GM18520 (cell line): Measurements from ENCODE around the gene TPMT.
"Not testable (repeated sequence)": the region's sequence is repeated elsewhere in the genome, so short reads cannot be mapped to it uniquely, and the experiment has no call there.

Experiments
- ATAC-seq: cut with Tn5 transposase; IDR thresholded peaks from one replicate; pipeline ENCODE4 v1.9.1; 2021; ENCODE audit not compliant: unreplicated experiment

Gene TPMT

GRCh38 chr6:18154507-18155149 is at the start of gene TPMT:
TSS of gene TPMT (minus strand) at chr6:18155077. CDS start at chr6:18149127, 5,950 bp downstream.
- ATAC-seq: peak; percentile 30

DNA sequence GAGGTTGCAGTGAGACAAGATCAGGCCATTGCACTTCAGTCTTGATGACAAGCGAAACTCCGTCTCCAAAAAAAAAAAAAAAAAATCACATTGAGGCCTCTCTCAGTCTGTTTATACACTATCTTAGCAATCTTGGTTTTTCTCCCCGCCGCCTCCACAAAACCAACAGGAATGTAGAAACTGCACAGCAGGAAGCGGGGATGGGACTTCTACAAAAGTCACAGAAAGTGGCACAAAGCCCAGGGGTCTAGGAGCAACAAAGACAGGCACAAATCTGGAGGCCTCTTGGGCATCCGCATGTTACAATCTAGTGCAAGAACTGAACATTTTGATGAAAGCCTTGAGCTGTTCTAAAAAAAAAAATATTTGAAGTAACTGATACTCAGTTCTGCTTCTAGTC is 48.9 kb upstream of the TPMT start:
- ATAC-seq: no peak

- no peak for ATAC-seq
Measured at GRCh38 chr6:18192026-18192425, 37.1 kb upstream of the TPMT start.

- ATAC-seq: no peak
Measured at GRCh38 chr6:18189196-18189595, 34.3 kb upstream of the TPMT start.

GRCh38 chr6:18187701-18188100 is 32.8 kb upstream of the TPMT start:
- no peak for ATAC-seq

DNA sequence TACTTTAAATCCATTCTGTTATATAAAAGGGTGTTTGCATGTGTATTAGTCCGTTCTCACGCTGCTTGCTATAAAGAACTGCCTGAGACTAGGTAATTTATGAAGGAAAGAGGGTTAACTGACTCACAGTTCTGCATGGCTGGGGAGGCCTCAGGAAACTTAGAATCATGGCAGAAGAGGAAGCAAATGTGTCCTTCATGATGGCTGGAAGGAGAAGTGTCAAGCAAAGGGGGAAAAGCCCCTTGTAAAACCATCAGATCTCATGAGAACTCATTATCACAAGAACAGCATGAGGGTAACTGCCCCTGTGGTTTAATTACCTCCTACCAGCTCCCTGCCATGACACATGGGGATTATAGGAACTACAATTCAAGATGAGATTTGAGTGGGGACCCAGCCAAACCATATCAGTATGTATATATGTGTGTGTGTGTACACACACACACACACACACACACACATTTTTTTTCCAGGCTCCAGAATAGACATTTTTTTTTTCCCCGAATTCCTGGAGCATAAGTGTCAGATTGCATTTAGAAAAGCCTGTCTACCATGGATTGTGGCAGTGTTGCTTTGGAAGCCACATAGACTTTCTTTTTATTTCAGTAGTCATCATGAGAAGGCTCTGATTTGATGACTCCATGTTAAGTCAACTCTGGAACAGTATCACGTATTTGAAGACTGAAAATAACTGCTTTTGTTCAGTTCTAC is 31.8 kb upstream of the TPMT start:
- ATAC-seq: no peak

GRCh38 chr6:18186033-18186432 is 31.2 kb upstream of the TPMT start:
- ATAC-seq: no peak

- no peak for ATAC-seq
Measured at GRCh38 chr6:18185624-18186023, 30.7 kb upstream of the TPMT start.

- ATAC-seq: no peak
Measured at GRCh38 chr6:18183766-18184165, 28.9 kb upstream of the TPMT start.

DNA sequence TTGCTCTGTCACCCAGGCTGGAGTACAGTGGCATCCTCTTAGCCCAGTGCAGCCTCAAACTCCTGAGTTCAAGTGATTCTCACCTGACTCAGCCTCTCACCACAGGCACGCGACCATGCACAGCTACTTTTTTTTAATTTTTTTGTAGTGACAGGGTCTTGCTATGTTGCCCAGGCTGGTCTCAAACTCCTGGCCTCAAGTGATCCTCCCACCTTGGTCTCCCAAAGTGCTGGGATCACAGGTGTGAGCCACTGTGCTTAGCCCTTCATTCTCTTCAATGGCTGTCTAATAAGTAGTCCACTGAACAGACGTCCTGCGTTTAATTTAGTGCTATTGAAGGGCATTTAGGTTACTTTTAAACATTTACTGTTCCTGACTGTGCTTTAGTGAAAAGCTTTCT is 27.7 kb upstream of the TPMT start:
- ATAC-seq: no peak

GRCh38 chr6:18179770-18180356 is 25.0 kb upstream of the TPMT start:
- no peak for ATAC-seq

DNA sequence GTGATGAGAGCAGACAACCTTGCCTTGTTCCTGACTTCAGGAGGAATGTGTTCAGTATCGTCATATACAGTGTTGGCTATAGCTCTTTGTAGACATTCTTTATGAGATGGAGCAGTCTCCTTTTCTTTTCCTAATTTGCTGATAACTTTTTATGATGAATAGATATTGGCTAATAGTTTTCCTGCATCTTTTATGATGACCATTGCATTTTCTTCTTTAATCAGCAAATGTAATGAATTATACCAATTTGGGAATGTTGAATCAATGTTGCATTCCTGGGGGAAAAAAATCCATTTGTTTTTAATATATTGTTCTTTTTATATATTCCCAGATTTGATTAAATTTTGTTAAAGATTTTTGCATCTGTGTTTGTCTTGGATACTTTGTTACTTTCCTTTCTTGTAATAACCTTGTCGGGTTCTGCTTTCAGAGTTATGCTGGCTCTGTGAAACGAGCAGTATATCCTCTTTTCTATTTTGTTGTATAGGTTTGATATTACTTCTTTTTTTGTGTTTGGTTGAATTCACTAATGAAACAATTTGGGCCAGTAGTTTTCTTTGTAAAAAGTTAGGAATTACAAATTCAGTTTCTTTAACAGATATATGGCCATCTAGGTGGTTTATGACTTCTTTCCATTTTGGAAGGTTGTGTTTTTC is 24.2 kb upstream of the TPMT start:
- ATAC-seq: no peak

GRCh38 chr6:18177286-18177965 is 22.5 kb upstream of the TPMT start:
- no peak for ATAC-seq

GRCh38 chr6:18176198-18176597 is 21.3 kb upstream of the TPMT start:
- ATAC-seq: not testable (repeated sequence)

DNA sequence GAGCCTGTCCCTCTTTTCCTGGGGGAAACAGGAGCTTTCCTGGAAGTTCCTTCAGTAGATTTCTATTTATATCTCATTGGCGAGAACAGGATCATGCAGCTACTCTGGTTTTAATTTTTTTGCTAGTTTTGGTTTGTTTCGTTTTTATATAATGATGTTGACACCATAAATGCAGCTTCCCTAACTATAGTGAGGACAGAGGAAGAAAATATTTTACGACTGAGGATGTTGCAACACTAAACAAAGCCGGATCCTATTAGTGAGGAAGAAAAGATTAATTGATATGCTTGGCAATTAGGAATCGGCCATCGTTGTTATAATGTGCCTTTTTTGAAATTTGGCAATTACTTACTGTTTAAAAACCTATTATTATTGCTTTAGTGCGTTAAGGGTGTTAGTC is 17.0 kb upstream of the TPMT start:
- ATAC-seq: no peak

- no peak for ATAC-seq
Measured at GRCh38 chr6:18168264-18168663, 13.4 kb upstream of the TPMT start.

GRCh38 chr6:18166312-18167036 is 11.6 kb upstream of the TPMT start:
- ATAC-seq: no peak

- ATAC-seq: no peak
Measured at GRCh38 chr6:18165751-18166150, 10.9 kb upstream of the TPMT start.

DNA sequence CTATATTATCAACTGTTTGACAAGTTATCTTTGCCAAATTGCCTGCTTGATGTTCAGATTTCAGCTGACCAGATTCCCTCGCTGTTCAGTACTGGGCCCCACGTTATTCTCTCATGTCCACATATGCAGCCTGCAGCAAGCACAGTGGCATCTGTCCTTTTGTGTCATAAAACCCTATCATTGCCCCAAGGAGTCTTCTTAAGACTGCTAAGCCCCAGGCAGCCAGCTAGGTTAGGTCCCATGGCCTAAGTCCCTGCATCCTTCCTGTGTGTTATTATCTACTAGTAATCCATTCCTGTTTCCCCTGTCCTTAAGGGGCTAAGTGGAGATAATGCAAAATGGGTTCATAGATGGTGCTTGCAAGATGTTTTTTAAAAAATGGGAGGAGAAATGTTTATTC is 7.5 kb upstream of the TPMT start:
- ATAC-seq: no peak

GRCh38 chr6:18161431-18161830 is 6.6 kb upstream of the TPMT start:
- no peak for ATAC-seq

- no peak for ATAC-seq
Measured at GRCh38 chr6:18160911-18161310, 6.0 kb upstream of the TPMT start.
